ENCODE measurements around the gene GRB2.

GRCh38 chr17:75307957-75308731 lies 97.3 kb downstream of the GRB2 start:
- TF ChIP-seq REST (IDR thresholded peaks at IDR 0.05; ENCODE audit: insufficient replicate concordance, low read depth) (no peak), CTCF (IDR thresholded peaks at IDR 0.05; ENCODE audit: insufficient read depth, low read length) (no peak)
